ENCODE results near the gene ARMC9.
A peak's percentile ranks its signal among the peaks of the same experiment; 100 is the strongest.
"Not testable (repeated sequence)": the region's sequence is repeated elsewhere in the genome, so short reads cannot be mapped to it uniquely, and the experiment has no call there.

Gene ARMC9

DNA sequence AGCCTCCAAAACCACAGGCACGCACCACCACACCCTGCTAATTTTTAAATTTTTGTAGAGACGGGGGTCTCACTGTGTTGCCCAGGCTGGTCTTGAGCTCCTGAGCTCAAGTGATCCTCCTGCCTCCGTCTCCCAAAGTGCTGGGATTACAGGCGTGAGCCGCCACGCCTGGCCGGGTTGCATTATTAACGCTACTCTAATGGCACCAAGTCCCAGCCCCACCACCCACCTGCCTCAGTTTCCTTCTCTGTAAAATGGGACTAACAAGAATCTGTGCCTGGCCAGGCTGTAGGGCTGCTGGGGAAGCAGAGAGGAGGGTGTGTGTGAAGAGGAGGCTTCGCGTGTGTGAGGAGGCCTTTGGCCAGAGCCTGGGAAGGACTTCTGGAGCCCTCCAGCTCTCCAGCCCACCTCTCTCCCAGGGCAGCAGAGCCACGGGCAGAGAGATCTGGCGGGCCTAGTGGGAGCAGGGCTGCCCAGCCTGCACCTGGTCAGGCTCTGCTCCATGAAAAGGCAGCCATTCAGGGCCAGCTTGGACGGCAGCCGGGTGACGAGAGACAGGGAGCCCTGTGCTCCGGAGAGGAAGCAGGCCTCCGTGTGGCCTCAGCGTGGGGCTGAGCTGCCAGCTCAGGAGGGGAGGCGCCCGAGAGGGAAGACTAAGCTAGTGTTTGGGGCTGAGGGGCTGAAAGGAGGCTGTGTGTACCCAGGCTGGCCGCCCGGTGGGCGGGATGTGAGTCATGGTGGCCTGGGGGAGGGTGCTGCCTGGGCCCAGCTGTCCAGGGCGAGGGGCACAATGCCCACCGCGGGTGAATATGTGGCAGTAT lies 189.7 kb downstream of the ARMC9 start:
- no peak for DNase-seq

DNA sequence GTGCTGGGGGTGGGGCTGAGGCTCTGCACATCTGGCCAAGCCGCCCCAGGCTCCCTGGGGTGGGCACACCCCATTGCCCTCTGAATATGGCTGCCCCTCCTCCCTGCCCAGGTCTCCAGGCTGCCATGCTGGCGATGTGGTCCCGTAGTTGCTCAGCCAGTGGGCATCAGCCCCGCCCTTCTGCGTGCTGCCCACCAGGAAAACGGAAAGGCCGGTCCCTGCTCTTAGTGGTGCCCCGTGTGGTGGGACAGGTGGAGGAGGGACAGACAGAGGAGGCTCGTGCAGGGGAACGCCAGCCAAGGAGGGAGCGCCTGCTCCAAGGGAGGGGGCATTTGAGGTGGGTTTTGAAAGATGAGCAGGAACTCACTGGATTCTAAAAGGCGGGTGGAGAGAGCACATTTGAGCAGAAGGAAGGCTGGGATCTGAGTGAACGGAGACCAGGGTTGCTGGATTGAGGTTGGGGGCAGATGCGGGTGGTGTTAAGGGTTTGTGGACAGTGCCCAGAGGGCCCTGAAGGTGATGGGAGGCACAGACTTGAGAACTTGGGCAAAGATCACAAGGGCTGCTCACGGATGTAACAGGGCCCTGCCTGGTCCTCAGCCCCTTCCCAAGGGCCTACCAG lies 190.4 kb downstream of the ARMC9 start:
- DNase-seq = no peak

DNA sequence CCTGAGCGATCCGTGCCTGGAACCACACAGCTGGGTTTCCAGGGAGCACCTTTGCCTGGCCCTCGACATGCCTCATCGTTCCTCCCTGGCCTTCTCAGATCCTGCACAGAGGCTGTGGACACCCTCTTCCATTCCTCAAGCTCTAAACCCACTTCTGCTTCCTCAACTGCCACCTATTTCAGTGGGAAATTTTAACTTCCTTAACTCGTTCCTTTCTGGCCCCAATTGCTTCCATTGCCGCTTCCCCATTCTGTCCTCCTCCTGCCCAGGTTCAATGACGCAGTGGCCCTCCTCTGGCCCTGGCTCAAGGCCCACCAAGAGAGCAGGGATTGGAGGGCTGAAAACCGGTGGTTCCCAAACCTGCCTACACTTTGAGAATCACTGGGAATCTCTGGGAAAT lies 192.2 kb downstream of the ARMC9 start:
- no peak for DNase-seq

DNA sequence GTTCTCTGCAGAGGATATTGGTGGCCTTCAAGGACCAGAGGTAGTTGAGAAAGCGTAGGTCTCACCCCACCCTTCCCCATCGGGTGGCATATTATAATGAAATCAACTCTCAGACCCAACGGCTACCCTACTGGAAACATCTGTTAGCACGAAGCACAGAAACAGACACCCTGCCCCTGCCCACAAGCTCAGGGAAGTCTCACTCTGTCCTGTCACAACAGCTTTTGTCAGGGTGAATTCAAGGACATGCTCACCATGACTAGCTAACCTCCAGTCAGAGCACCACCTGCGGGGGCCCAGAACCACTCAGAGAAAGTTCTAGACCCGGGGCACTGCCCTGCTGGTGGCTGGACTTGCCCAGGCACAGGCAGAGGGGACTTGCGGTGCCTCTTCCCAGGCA lies 193.6 kb downstream of the ARMC9 start:
- peak in 1 of 2 donors; percentile 33 for DNase-seq

DNA sequence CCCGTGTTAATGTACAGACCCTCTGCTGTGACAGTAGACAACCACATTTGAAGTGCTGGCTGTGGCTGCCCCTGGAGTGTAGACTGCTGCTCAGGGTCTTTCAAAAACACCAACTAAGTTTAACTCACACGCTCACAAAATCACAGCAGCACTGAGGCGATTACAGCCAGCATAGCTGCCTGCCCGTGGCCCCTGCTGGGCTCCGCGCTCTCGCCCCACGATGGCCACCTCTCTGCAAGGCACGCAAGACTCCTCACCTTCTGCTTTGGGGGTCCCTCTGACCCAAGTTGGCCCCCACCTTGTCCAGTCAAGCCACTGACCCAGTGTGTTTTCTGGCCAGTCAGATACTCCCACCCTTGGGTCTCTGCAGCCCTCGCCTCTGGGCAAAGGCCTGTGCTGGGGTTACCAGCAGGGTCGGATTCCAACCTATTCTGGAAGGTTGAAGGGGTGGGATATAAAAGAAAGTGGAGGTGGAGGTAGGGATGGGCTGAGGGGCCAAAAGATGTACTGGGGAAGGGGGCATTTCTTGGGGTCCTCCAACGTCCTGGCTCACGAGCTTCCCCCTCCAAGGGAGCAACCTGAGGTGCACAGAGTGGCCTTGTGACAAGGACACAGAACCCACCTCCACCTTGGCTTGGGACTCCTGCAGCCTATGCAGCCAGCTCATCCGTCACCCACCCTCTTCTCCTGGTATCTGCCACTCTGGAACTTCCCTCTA lies 194.2 kb downstream of the ARMC9 start:
- no peak for DNase-seq

DNA sequence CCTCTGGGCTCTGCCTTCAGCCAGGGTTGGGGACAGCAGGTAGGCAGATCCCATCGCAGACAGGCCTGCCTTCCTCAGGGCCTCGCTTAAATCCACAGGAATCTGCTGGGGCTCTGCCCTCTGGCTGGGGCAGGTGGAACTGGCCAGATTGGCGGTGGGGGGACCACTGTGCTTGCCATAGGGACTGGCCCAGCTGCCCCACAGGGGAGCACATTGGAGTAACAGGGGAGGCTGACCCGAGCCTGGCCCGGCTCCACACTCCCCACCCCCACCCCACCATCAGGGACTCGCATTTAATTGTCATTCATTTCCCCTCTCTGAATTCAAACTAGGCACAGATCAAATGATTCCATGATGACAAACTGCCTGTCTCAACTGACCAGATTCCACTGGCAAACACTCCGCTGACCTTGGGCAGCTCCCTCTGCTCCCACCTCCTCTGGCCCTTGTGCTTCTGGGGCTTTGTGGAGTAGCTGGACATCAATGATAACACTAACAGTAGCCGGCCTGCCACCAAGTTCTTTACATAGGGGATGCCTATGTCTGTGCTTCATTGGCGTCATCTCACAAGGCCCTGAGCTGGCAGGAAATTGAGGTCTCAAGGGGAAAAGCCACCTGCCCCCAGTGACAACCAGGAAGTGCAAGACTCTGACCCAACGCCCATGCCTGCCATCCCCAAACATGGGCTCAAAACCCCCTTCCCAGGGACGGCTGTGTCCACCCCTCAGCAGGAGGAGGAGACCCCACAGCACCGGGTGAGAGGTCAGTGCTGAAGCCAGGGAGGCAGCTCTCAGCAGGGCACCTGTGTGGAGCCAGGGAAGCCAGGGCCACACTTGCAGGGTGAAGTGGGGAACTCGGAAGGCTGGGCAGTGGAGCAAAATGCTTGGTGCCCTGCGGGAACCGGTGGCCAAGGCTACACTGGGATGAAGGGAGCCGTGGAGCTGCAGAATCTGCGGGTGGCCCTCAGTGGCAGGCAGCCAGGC lies 195.0 kb downstream of the ARMC9 start:
- DNase-seq = peak; percentile 41 to 81

DNA sequence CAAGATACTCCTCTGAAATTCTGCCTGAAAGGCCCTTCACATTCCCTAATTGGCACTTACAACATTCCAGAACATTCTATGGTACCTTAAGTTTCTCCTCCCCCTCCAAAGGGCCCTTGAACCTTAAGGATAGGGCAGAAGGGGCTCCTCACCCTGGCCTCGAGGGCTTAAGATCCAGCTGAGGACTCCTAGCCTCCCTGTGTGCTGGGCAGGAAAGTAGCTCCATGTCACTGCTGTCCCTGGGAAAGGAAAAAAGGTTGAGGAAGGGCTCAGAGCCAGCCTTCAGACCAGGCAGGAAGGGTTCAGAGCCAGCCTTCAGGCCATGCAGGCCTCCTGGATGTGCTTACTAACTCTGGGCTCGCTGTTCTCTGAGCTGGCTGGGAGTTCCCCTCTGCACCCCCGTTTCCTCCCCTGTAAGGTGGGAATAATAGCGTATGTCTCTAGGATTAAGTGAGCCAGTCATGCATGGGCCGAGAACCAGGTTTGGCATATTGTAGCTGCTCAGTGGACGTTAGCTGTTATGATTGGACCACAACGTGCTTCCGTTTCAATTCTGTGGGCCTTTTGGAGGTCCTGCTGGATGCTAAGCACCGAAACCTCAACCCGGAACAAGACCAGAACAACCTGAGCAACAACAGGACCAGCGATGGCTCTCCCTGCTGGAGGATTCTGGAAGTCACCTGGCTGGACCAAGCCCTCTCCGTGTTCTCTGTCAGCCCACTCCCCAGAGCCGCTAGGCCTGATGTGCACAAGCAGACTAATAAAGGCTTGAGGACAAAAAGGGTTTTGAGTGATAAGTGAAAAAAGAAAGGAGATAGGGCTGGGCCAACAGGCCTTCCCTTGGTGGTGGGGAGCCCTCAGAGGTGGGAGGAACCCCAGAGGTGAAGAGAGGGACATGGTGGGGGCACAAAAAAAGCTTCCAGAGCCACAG lies 196.0 kb downstream of the ARMC9 start:
- peak in 1 of 2 donors; percentile 44 for DNase-seq

DNA sequence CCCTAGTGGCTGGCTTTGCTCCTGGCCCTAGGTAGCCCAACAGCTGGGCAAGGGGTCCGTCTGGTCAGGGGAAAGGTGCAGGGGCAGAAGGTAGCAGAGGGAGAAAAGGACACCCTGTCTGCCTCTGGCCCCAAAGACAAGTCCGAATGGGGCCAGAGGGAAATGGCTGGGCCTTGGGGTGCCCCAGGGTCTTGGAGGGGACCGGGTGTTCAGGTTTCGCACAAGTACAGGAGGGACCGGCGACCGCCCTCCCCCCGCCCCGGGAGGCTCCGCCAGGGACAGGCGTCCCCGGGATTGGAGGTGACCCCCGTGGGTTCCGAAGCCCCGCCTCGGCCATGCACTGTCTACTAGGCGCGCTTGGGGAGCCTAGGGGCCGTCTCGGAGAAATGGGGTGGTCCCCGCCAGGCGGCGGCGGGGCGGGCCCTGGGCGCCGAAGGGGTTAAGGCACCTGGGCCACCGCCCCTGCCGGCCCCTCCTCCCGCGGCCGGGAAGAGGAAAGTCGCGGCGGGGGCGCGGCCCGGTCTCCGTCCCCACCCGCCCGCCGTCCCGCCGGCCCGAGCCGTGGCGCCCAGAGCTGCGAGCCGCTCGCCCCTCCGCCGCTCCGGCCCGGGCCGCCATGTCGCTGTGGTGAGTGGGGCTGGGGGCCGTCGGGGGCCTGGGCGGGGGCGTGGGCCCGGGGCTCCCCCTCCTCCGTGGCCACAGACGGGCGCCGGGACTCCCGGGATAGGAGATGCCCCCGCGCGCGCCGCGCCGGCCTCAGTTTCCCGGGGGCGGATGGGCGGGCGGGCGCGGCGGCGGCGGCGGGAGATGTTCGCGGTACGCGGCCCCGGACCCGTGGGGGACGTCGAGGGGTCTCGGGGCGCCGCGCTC lies 197.0 kb downstream of the ARMC9 start, which contains the start of gene B3GNT7:
B3GNT7 (plus strand) TSS at position 523 of the 870 bp plus-strand sequence; CDS start at position 617, 94 bp downstream.
- peak in 1 of 2 donors; percentile 30 for DNase-seq

DNA sequence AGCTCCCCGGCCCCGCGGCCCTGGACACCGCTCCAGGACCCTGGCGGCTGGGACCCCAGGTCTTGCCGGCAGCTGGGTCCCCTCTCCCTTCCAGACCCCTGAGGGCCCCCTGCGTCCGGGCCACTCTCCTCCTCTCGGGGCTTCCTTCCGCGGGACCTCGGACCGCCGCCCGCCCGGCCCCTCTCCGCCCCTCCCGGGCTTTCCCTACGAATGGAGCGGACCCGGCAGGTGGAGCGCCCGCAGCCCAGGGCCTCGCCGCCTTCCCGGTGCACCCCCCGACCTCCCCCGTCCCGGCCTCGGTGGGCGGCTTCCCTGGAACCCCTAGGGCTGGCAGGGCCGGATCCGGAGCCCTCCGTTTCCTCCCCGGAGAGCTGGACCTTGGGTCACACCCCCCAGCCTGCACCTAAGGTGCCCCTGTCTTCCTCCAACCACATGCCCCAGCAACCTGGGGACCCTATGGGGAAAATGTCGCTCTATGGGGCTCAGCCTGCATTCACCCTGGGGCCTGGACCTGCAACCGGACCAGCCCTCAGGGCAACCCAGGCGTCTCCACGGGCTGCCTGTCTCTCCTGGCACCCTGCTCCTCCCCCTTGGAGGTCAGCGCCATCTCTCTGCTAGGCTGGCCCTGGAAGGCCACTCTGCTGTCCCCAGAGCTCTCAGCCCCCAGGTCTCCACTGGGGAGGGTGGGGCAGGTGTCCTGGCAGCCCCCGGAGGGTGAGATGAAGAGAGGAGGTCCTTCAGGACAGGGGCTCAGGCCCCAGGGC lies 197.8 kb downstream of the ARMC9 start:
- no peak for DNase-seq

DNA sequence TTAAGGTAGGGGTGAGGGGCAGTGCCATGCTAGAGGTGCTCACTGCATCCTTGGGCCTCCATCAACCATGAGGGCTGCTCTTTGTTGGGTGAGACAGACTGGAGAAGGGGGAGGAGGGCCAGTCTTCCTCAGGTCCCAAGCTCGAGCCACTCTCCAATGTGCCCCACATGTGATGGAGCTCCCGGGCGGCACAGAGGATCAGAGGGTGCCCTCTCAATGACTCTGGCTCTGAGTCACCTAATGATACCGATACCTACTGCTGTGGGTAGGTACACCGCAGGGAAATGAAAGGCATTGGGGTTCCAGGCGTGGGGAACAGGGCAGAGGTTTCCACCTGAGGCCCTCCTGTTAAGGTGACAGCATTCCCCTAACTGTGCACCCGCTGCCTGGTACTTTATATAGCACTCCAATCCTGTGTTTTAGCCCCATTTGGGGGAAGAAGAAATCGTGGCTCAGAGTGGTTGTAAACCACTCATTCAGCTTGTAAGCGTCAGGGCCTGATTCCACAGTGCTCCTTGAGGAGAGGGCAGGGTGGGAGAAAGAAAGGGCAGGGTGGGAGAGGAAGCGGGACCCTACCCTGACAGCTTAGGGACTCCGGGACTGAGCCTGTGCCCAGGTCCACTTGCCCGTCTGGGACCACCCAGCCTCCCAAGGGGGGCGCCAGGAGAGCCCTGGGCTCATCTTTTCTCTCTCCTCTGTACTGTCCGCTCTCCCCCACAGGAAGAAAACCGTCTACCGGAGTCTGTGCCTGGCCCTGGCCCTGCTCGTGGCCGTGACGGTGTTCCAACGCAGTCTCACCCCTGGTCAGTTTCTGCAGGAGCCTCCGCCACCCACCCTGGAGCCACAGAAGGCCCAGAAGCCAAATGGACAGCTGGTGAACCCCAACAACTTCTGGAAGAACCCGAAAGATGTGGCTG lies 198.8 kb downstream of the ARMC9 start:
- no peak for DNase-seq

DNA sequence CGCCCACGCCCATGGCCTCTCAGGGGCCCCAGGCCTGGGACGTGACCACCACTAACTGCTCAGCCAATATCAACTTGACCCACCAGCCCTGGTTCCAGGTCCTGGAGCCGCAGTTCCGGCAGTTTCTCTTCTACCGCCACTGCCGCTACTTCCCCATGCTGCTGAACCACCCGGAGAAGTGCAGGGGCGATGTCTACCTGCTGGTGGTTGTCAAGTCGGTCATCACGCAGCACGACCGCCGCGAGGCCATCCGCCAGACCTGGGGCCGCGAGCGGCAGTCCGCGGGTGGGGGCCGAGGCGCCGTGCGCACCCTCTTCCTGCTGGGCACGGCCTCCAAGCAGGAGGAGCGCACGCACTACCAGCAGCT lies 199.5 kb downstream of the ARMC9 start:
- DNase-seq = no peak

DNA sequence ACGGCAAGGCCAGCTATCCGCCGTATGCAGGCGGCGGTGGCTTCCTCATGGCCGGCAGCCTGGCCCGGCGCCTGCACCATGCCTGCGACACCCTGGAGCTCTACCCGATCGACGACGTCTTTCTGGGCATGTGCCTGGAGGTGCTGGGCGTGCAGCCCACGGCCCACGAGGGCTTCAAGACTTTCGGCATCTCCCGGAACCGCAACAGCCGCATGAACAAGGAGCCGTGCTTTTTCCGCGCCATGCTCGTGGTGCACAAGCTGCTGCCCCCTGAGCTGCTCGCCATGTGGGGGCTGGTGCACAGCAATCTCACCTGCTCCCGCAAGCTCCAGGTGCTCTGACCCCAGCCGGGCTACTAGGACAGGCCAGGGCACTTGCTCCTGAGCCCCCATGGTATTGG lies 200.2 kb downstream of the ARMC9 start:
- no peak for DNase-seq

DNA sequence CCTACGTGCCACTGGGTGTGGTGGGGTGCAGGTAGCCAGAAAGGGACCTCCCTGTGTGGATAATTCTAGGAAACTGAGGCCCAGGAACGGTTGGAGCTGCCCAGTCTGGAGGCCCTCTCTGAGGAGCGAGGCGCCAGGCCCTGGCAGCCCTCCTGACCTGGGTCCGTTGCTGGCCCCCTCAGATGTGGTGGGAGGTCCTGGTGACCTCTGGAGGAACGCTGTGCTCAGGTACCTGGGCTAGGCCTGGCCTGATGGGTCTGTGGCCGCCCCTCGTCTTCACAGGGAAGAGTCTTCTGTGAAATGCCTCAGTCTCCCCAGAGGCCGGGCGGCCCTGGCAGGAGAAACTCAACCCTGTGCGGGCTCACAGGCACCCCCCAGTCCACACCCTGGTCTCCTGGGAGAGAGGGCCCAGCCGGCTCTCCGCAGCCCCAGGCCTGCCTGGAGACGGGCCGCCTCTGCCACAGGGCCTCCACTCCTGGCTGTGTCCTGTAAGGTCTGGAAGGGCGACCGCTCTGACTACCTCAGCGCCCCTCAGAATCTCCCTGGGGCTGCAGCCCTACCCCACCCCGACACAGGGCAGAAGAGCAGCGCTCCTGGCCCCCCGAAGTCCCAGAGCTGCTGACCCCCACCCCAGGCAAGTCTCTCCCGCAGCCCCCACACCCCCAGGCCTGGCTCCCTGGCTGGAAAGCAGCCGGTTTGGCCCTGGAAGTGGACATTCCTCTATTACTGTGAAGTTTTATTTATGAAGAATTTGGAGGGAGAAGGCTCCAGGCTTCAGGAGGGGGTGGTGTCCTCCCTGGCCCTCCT lies 200.8 kb downstream of the ARMC9 start:
- DNase-seq = no peak

DNA sequence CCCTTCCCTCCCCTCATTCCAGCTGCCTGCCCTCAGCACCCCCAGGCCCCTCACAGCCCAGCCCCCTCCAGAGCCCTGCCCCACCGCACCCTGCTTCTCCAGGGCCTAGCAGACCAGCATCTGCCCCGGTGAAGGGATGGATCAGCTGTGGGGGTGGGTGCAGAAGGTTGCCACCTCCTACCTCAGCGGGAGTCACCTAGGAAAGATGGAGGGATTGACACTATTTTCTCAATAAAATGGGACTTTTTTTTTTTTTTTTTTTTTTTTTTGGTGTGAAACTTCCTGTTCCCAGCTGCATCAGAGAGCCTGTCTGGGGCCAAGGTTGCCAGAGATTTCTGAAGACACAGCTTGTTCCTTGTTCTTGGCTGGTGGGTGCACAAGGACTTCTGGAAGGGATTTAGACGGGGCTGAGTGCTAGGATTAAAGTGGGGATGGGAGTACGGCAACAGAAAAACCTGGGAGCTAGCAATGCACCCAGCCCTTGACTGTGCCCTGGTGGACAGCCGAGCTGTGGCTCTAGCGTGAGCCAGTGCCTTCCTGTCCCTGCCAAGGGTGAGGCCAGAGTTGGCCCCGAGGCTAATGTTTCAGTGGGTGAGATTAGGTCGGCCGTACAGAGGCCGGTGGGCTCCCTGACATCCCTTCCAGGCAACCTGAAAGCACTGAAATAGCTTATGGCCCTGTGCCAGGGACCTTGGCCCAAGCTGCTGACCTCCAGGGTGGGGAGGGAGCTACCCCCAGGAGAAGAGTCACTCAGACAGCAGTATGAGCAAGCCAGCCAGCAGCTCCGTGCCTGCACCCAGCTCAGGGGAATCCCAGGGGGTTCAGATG lies 201.6 kb downstream of the ARMC9 start:
- DNase-seq = no peak

DNA sequence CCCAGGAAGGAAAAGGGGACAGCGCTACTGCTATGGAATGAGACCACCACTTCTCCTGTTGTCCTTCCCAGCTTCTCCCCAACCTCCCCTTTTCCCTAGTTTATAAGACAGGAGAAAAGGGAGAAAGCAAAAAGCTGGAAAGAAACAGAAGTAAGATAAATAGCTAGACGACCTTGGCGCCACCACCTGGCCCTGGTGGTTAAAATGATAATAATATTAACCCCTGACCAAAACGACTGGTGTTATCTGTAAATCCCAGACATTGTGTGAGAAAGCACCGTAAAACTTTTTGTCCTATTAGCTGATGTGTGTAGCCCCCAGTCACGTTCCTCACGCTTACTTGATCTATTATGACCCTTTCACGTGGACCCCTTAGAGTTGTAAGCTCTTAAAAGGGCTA lies 202.2 kb downstream of the ARMC9 start:
- DNase-seq = not testable (repeated sequence)

DNA sequence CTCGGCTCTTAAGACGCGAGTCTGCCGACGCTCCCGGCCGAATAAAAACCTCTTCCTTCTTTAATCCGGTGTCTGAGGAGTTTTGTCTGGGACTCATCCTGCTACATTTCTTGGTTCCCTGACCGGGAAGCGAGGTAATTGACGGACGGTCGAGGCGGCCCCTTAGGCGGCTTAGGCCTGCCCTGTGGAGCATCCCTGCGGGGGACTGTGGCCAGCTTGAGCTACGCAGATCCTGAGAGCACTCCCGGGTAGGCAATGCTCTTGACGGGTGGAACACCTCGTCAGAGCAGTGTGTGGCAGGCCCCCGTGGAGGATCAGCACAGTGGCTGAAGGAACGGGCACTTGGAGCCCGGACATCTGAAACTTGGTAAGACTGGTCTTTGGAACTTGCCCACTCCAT lies 202.7 kb downstream of the ARMC9 start:
- DNase-seq = not testable (repeated sequence)

All from CD4-positive, alpha-beta T cell treated with Interleukin-4 for 1 hour (primary cell).